Motor neuron (in vitro differentiated cells): Measurements from ENCODE around the gene TRIM39. TPM values are rescaled to one million over a fixed set of nuclear protein-coding genes. Genes with fewer than 3 reads are reported as not detected.
A peak's percentile ranks its signal among the peaks of the same experiment; 100 is the strongest.

Experiments used
- ATAC-seq, 8 experiments: fragments of 200-7000 bp; cut with Tn5 transposase; replicated peaks in 6 of 8; 2 replicates each; pipeline ENCODE4 v1.8.0; 2021; ENCODE audit warnings: mild to moderate bottlenecking in 8 of 8, moderate library complexity in 8 of 8
- H3K27ac ChIP-seq, 2 donors: fragments of 250-450 bp; sonication (Bioruptor Pico); 2 replicates each; pipeline ENCODE4 v1.9.0; 2021; ENCODE audit warnings: antibody characterized with exemption in 2 of 2, mild to moderate bottlenecking in 2 of 2, moderate library complexity in 1 of 2
- H3K4me1 ChIP-seq, 2 donors: fragments of 250-450 bp; sonication (Bioruptor Pico); replicated peaks in 1 of 2; 2 replicates each; pipeline ENCODE4 v1.6.1; 2021; ENCODE audit warnings: antibody characterized with exemption in 2 of 2, mild to moderate bottlenecking in 2 of 2, moderate library complexity in 1 of 2
- H3K4me3 ChIP-seq, 5 donors: fragments of 250-450 bp; sonication (Bioruptor Pico); 2 replicates each; pipeline ENCODE4 v1.9.0; 2021; ENCODE audit warnings: antibody characterized with exemption in 5 of 5, mild to moderate bottlenecking in 5 of 5, moderate library complexity in 4 of 5
- WGBS, 10 experiments: fragments of 450-650 bp; shearing (Covaris generic); methylation state at CpG; one replicate each; pipeline ENCODE4 v1.0.0; 2022; 5-methylcytosine and 5-hydroxymethylcytosine counted together
- in situ Hi-C, 9 experiments: fragments of 400-800 bp; cut with MboI; loops; one replicate each; pipeline ENCODE4 v1.15.0; 2021; ENCODE audit warnings: low sequenced_read_pairs in 9 of 9, low pct_unique_long_range_greater_than_20kb in 2 of 9; ENCODE audit not compliant: unreplicated experiment in 9 of 9
- total RNA-seq, 8 experiments: library from RNA; unstranded; fragments of 300-600 nt; gene quantifications; 2 replicates each; pipeline versions ENCODE4 v1.2.3 to v1.2.4, GENCODE V29; 2022

The TRIM39 gene
- total RNA-seq, 8 experiments from 2014 or later = 8.9 to 15.4 (median 11.1) TPM

- WGBS, 10 experiments = 20 to 100% (median 86%) methylated on average over 1 of the region's 1 CpG; no CpG with 5 or more reads in 3 of the 10 experiments
- in situ Hi-C loops = no loop called here
- Histone ChIP-seq H3K4me1 (peaks cover 11 to 37% of the 10 kb centered on the region in 2 donors), H3K4me3 (no peak overlapping the region), H3K27ac (no peak overlapping the region)
- no peak for ATAC-seq
These were observed 7.4 kb upstream of the TRIM39 start for GRCh38 chr6:30319146-30319835.

DNA sequence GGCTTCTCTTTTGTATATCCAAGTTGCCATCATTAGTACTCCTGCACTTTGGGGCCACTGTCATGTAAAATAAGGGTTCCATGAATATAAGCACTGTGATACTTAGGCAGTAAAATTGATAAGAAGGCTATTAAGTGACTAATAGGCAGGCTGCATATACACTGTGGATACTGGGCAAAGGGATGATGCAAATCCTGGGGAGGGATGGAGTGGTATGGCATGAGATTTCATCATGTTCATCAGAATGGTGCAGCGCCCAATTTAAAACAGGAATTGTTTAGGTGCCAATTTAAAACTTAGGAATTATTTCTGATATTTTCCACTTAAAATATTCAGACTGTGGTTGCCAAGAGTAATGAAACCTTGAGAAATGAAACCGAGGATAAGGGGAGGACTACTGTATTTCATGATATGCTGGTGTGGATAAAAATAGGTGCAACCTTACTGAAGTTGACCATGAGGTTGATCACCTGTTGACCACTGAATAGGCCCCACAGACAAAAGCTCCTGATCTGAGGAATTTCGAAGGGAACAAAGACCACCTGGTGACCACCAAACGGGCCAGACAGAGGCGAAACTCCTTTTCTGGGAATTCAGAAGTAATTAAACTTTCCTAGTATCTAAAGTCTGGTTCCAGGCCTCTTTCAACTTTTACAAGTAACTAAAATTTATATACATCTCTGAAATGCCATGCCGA lies 4.9 kb upstream of the TRIM39 start:
- 29 to 100% (median 94%) methylated on average over 1 to 6 of the region's 6 CpGs for WGBS, 10 experiments
- ATAC-seq = peak in 3 of 8 experiments; percentile 12 to 39 (median 30)
- in situ Hi-C loops = no loop called here
- peak overlapping the region in 1 of 2 donors; percentile 66 for H3K27ac ChIP-seq
- H3K4me1 ChIP-seq = peaks cover 16 to 45% of the 10 kb centered on the region in 2 donors
- H3K4me3 ChIP-seq = peak overlapping the region in 1 of 5 donors; percentile 15

- ATAC-seq = no peak
- peak overlapping the region in 1 of 5 donors; percentile 99 for H3K4me3 ChIP-seq
- in situ Hi-C loops = no loop called here
These were observed 3.9 kb upstream of the TRIM39 start for GRCh38 chr6:30322527-30323501.

GRCh38 chr6:30323806-30324205 lies 2.9 kb upstream of the TRIM39 start:
- H3K4me3 ChIP-seq = peak overlapping the region in 2 of 5 donors; percentile 85 to 99
- no peak for ATAC-seq
- in situ Hi-C loops = no loop called here
- peaks cover 18 to 50% of the 10 kb centered on the region in 2 donors for H3K4me1 ChIP-seq
- no peak overlapping the region for H3K27ac ChIP-seq
- 57 to 100% (median 100%) methylated on average over 1 of the region's 1 CpG; no CpG with 5 or more reads in 2 of the 10 experiments for WGBS, 10 experiments

More at GRCh38 chr6:30322527-30323501, 3.9 kb upstream of the TRIM39 start:
- peaks cover 17 to 48% of the 10 kb centered on the region in 2 donors for H3K4me1 ChIP-seq
- no peak overlapping the region for H3K27ac ChIP-seq
- WGBS, 10 experiments = 0 to 98% (median 83%) methylated on average over 1 to 20 of the region's 20 CpGs; no CpG with 5 or more reads in 1 of the 10 experiments

- H3K4me1 ChIP-seq = peaks cover 18 to 47% of the 10 kb centered on the region in 2 donors
- H3K27ac ChIP-seq = peak overlapping the region; percentile 97 to 98
- peak in 4 of 8 experiments; percentile 28 to 54 (median 42) for ATAC-seq
- peak overlapping the region; percentile 65 to 99 (median 85) for H3K4me3 ChIP-seq
- WGBS, 10 experiments = 0 to 13% (median 0%) methylated on average over 1 to 9 of the region's 10 CpGs
- in situ Hi-C loops = no loop called here
These were observed 1.4 kb upstream of the TRIM39 start for GRCh38 chr6:30325150-30325872.

GRCh38 chr6:30325873-30326525 lies 728 bp upstream of the TRIM39 start:
- H3K4me3 ChIP-seq = peak overlapping the region; percentile 65 to 99 (median 85)
- WGBS, 10 experiments = 0 to 4% (median 0%) methylated on average over 2 to 10 of the region's 29 CpGs; no CpG with 5 or more reads in 6 of the 10 experiments
- in situ Hi-C loops = no loop called here

GRCh38 chr6:30327232-30327746 lies 562 bp downstream of the TRIM39 start:
- ATAC-seq = no peak
- H3K27ac ChIP-seq = peak overlapping the region; percentile 97 to 98
- peak overlapping the region; percentile 65 to 99 (median 85) for H3K4me3 ChIP-seq
- WGBS, 10 experiments = 0 to 37% (median 13%) methylated on average over 2 to 9 of the region's 17 CpGs; no CpG with 5 or more reads in 2 of the 10 experiments
- peaks cover 9 to 27% of the 10 kb centered on the region in 2 donors for H3K4me1 ChIP-seq
- in situ Hi-C loops = no loop called here

More at GRCh38 chr6:30325873-30326525, 728 bp upstream of the TRIM39 start:
- Histone ChIP-seq H3K27ac (peak overlapping the region; percentile 97 to 98), H3K4me1 (peaks cover 18 to 40% of the 10 kb centered on the region in 2 donors)
- ATAC-seq = peak; percentile 55 to 78 (median 64)

DNA sequence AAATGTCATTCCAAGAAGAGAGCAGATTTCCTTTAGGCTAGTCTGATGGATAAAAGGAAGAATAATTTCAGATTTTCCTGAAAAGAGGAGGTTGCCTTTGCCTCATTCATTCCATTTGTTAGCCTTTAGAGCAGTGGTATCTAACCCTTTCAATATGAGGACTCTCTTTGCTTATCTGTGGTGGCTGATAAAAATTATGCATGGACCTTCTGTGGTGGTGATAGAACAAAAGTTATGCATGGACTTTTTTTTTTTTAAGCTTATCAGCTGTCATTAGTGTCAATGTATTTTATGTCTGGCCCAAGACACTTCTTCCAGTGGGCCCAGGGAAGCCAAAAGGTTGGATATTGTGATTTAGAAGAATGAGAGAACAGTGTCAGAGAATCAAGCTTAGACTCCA lies 1.7 kb downstream of the TRIM39 start:
- H3K4me3 ChIP-seq = no peak overlapping the region
- peaks cover 7 to 21% of the 10 kb centered on the region in 2 donors for H3K4me1 ChIP-seq
- no peak overlapping the region for H3K27ac ChIP-seq
- in situ Hi-C loops = no loop called here
- ATAC-seq = no peak

DNA sequence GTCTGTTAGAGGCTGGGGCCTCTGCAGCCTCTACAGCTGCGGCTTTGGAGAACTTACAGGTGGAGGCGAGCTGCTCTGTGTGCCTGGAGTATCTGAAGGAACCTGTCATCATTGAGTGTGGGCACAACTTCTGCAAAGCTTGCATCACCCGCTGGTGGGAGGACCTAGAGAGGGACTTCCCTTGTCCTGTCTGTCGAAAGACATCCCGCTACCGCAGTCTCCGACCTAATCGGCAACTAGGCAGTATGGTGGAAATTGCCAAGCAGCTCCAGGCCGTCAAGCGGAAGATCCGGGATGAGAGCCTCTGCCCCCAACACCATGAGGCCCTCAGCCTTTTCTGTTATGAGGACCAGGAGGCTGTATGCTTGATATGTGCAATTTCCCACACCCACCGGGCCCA lies 2.6 kb downstream of the TRIM39 start:
- no peak for ATAC-seq
- 94 to 100% (median 95%) methylated on average over 3 to 12 of the region's 12 CpGs; no CpG with 5 or more reads in 4 of the 10 experiments for WGBS, 10 experiments
- in situ Hi-C loops = no loop called here
- Histone ChIP-seq H3K4me3 (no peak overlapping the region), H3K27ac (no peak overlapping the region), H3K4me1 (peaks cover 7 to 12% of the 10 kb centered on the region in 2 donors)

DNA sequence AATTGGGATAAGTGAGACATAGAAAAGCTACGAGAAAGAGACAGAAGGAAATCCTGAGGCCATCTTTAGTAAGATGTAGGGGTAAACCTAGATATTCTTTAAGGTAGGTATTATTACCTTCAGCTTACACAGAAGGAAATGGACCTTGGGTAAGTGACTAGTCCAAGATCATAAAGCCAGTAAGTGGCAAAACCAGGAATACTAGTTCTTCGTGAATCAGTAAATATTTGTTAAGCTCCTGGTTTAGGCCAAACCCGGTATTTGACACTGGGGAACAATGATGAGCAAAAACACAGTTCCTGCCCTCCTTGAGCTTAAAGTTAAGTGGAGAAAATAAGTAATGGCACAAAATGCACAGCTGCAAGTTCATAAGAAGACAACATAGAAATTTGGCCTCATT lies 5.3 kb downstream of the TRIM39 start:
- ATAC-seq = no peak
- Histone ChIP-seq H3K27ac (no peak overlapping the region), H3K4me1 (peaks cover 2 to 5% of the 10 kb centered on the region in 2 donors), H3K4me3 (no peak overlapping the region)
- in situ Hi-C loops = no loop called here
- 80 to 100% (median 97%) methylated on average over 1 to 3 of the region's 3 CpGs; no CpG with 5 or more reads in 2 of the 10 experiments for WGBS, 10 experiments

DNA sequence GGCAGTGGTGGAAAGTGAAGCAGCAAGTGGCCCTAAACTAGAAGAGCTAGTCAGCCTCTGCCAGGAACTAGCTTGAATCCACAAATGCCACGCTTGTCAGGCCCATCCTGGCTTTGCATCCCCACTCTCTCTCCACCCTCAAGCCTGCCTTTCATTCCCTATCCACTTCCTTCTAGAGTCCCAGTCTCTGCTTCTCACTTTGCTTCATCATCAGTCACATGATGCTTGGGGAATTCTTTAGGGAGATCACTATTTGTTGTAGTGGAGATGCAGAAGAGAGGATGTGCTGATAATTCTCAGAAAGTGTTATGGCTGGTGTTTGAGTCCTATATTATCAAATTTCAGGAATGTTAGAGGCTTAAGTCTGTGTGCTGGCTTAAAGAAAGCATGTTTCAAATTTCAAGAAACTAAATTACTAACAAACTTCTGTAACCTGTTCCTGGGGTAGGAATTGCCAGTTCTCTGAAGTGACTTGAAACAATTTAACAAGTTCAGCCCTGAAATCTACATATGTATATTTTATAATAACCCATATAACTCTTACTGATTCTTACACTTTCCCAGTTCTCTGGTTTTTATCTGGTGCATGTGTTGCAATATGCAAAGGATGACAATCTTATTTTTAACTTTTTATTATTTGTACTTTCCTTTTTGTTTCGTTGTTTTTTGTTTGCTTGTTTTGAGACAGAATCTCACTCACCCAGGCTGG lies 7.5 kb downstream of the TRIM39 start:
- ATAC-seq = peak in 3 of 8 experiments; percentile 81 to 91 (median 81)
- 50 to 100% (median 91%) methylated on average over 1 to 2 of the region's 2 CpGs for WGBS, 10 experiments
- in situ Hi-C loops = no loop called here
- no peak overlapping the region for H3K27ac ChIP-seq
- no peak overlapping the region for H3K4me3 ChIP-seq
- no peaks in the 10 kb centered on the region for H3K4me1 ChIP-seq
